Mesodermal cell (in vitro differentiated cells): ENCODE results near the gene GALNT9.

Experiments
- H3K27ac ChIP-seq: 2 replicates; pipeline ENCODE4 v1.7.0; 2013; ENCODE audit warnings: mild to moderate bottlenecking, low read depth, low read length, moderate library complexity; ENCODE audit not compliant: severe bottlenecking
- H3K36me3 ChIP-seq: 2 replicates; pipeline ENCODE4 v1.7.1; 2013; ENCODE audit warnings: mild to moderate bottlenecking, low read length, moderate library complexity; ENCODE audit not compliant: control insufficient read depth, insufficient read depth
- H3K4me1 ChIP-seq: one replicate; pipeline ENCODE4 v1.7.1; 2013; ENCODE audit warnings: mild to moderate bottlenecking, low read length; ENCODE audit not compliant: insufficient read depth, control insufficient read depth, poor library complexity, severe bottlenecking
- H3K4me3 ChIP-seq: 2 replicates; pipeline ENCODE4 v1.7.0; 2013; ENCODE audit warnings: low read length, control low read depth, mild to moderate bottlenecking; ENCODE audit not compliant: insufficient read depth, poor library complexity, severe bottlenecking; ENCODE audit errors: extremely low read depth
- H3K9me3 ChIP-seq: 2 replicates; pipeline ENCODE4 v1.7.1; 2013; ENCODE audit warnings: mild to moderate bottlenecking, low read length, moderate library complexity; ENCODE audit not compliant: control insufficient read depth
- WGBS, 2 experiments: methylation state at CpG; one replicate each; pipeline ENCODE4 v1.1.5; 2013; ENCODE audit warnings: missing lambda C conversion rate in 2 of 2; ENCODE audit not compliant: insufficient coverage in 2 of 2; 5-methylcytosine and 5-hydroxymethylcytosine counted together

Gene GALNT9

DNA sequence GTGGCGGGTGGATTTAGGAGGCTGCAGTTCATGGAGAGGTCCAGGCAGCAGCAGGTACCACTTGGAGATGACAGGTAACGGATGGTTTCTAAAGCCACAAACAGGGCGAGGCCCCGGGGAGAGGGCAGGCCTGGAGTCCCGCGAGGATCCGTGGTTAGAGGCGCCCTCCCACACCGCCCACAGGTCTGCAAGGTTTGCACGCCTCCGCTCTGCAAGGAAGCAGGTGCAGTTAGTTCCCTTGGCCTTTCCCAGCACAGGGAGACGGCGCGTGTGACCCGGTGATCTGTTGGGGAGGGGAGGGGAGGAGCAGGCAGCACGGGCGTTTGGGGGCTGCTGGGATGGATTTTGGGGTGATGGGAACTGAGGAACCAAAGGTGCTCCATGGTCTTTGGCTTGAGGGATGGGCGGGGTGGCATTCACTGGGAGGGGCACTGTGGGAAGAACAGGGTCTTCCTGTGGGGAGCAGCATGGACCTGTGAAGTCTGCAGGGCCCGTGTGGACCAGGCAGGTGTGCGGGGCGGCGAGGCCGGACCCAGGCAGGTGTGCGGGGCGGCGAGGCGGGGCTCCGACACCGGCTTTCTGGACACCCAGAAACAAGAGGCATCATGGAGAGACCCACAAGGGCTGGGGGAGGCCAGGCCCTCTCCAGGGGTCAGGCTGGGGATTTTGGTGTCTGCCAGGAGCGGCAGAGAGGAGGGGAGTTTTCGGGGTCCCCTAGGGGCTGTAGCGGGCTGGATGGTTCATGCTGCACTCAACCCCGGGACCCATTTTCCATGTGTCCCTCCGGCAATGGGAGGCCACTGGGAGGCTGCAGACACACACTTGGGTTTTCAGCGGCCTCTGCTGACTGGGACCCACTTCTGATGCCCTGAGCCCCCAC lies 156.0 kb downstream of the GALNT9 start:
- Histone ChIP-seq H3K9me3 (no peaks in the 10 kb centered on the region), H3K4me3 (no peak overlapping the region), H3K27ac (no peak overlapping the region), H3K4me1 (no peaks in the 10 kb centered on the region), H3K36me3 (no peaks in the 10 kb centered on the region)
- 84 to 86% methylated on average over 32 to 35 of the region's 35 CpGs for WGBS, 2 experiments

DNA sequence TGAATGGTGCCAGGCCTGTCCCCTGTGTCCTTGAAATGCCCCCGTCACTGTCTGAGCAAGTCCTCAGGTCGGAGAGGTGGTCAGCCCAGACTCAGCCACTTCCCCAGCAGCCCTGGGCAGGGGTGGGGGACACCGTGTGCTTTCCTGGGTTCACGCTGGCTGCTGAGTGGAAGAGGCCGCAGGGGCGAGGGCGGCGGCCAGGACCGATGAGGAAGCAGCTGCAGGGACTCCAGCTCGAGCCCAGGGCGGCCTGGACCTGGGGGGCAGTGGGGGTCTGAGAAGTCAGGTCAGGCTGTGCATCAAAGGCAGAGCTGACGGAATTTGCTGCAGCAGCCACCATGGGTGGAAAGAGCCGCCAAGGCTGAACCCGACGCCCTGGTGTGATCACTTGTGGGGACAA lies 156.8 kb downstream of the GALNT9 start:
- no peaks in the 10 kb centered on the region for H3K36me3 ChIP-seq
- H3K27ac ChIP-seq, result no peak overlapping the region
- WGBS, 2 experiments, result 84 to 88% methylated on average over 15 of the region's 15 CpGs
- H3K4me1 ChIP-seq, result no peaks in the 10 kb centered on the region
- no peaks in the 10 kb centered on the region for H3K9me3 ChIP-seq
- no peak overlapping the region for H3K4me3 ChIP-seq

DNA sequence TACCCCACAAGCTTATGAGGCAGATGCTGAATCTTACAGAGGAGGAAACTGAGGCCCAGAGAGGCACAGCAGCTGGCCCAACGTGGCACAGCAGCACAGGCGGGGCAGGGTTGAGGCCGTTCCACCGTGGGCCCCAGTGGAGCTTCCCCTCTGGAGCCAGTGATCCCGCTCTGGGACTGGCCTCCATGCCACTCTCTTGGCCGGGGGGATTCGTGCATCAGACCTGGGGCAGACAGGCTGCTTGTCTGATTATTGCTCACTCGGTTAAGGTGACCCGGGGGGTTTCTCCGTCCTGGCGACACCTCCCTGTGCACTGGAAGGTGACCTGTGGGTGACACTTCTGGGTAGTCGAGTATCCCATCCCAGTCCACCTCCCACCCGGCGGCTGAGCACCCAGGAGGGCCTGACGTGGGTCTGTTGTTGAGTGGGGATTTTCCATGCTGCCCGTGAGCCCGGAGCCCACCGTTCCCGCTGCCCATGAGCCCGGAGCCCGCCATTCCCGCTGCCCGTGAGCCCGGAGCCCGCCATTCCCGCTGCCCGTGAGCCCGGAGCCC lies 157.3 kb downstream of the GALNT9 start:
- H3K9me3 ChIP-seq, result no peaks in the 10 kb centered on the region
- WGBS, 2 experiments, result 80 to 93% methylated on average over 11 to 12 of the region's 28 CpGs
- no peak overlapping the region for H3K27ac ChIP-seq
- no peaks in the 10 kb centered on the region for H3K36me3 ChIP-seq
- no peaks in the 10 kb centered on the region for H3K4me1 ChIP-seq
- no peak overlapping the region for H3K4me3 ChIP-seq

DNA sequence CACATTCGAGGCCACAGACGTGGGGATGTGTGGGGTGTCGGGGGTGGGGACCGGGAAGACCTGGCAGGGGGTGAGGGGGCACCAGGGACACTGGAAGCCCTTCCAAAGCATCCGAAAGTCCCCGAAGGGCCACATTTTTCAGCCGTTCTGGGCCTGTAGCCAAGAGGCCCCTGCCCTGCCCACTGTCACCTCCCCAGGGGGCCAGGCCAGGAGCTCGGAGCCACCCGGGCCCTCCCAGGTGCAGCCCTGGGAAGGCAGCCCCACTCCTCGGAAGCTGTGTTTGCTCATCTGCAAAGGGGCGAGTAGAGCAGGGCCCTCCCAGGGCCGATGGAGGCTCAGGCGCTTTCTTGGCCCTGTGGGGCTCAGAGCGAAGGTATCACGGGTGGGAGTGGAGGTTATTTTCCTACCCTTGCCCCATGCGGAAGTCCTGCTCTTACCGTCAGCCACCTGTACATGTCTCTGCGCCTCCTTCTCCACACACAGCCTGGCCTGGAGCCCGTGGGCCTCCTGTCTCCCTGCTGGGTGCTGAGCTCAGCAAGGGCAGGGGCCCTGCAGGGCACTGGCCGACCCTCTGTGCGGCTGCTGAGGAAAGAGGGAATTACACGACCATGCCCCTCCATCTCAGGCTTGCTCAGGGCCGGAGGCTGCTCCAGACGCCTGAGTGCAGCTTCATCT lies 158.0 kb downstream of the GALNT9 start:
- H3K4me3 ChIP-seq, result no peak overlapping the region
- no peak overlapping the region for H3K27ac ChIP-seq
- no peaks in the 10 kb centered on the region for H3K9me3 ChIP-seq
- WGBS, 2 experiments, result 85 to 87% methylated on average over 18 to 20 of the region's 24 CpGs
- no peaks in the 10 kb centered on the region for H3K36me3 ChIP-seq
- no peaks in the 10 kb centered on the region for H3K4me1 ChIP-seq

DNA sequence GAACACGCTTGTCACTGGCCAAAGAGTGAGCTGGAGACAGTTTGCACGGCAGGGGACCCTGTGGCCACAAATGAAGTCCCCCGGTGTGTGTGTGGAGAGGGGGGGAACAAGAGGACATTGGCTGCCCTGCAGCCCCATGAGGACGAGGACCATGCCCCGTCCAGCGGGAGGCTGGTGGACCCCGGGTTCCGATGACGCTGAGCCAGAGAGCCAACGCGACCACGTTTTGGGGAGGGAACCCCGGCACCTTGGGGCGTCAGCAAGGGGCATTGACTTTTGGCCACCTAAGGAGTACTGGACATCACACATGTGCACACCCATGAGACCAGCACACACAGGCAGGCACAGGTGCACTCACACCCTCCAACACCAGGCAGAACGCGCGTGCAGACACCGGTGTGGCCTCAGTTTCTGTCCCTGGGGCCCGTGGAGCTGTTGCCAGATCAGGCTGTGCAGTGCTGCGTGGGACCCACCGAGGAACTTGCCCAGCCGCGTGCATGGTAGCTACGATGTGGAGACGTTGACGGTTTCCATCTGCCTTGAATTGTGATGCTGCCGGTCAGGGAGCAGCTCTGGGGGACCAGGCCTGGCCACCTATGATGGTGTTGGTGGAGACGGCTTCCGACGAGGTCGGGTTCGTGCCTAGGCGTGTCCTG lies 158.6 kb downstream of the GALNT9 start:
- 92% methylated on average over 23 to 32 of the region's 33 CpGs for WGBS, 2 experiments
- no peaks in the 10 kb centered on the region for H3K4me1 ChIP-seq
- peaks cover 4% of the 10 kb centered on the region for H3K9me3 ChIP-seq
- H3K27ac ChIP-seq, result no peak overlapping the region
- no peak overlapping the region for H3K4me3 ChIP-seq
- H3K36me3 ChIP-seq, result no peaks in the 10 kb centered on the region

DNA sequence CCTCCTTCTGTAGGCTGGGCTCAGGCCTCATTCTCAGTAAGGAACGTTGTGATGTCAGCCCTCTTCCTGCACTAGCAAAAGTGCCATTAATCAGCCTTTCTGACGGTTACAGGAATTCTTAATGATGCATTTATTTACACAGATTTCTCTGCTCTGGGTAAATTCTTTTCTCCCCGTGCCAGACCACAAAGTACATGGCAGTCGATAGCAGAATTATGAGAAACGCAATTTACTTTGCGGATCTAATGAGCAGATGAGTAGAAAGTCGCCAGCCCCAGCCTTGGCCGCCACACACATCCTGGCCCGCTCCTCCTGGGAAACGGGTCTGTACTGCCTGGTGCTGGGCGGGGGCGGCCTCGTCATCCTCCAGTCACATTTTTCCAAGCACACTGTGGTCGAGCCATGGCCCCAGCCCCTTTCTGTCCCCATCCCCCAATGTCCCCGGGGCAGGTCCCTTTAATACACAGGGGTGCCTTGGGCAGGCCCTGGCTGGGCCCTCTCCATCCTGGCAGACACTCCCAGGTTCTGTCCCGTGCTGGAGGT lies 159.2 kb downstream of the GALNT9 start:
- no peak overlapping the region for H3K27ac ChIP-seq
- 73 to 84% methylated on average over 14 to 15 of the region's 16 CpGs for WGBS, 2 experiments
- no peak overlapping the region for H3K4me3 ChIP-seq

DNA sequence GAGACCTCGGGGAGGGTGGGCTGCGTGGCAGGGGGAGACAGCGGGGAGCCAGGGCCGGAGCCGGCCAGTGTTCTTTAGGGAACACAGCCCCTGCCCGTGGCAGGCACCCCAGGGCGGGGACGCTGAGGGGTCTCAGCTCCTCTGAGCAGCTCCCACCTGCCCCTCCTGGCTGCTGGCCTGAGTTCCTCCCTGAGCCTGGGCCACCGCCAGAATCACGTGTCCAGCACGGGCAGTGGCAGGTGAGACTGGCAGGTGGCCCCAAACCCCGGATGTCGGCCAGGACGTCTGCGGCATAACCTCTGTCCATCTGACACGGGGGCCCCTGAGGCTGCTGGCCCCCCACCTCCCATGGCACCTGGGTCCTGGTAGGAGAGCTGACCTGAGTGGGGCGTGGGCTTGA lies 160.0 kb downstream of the GALNT9 start:
- Histone ChIP-seq H3K27ac (no peak overlapping the region), H3K4me1 (no peaks in the 10 kb centered on the region), H3K36me3 (no peaks in the 10 kb centered on the region), H3K4me3 (no peak overlapping the region), H3K9me3 (peaks cover 4% of the 10 kb centered on the region)
- 91 to 93% methylated on average over 14 to 15 of the region's 17 CpGs for WGBS, 2 experiments

More for the DNA sequence above, 159.2 kb downstream of the GALNT9 start:
- no peaks in the 10 kb centered on the region for H3K4me1 ChIP-seq
- H3K36me3 ChIP-seq, result no peaks in the 10 kb centered on the region
- H3K9me3 ChIP-seq, result peaks cover 4% of the 10 kb centered on the region

DNA sequence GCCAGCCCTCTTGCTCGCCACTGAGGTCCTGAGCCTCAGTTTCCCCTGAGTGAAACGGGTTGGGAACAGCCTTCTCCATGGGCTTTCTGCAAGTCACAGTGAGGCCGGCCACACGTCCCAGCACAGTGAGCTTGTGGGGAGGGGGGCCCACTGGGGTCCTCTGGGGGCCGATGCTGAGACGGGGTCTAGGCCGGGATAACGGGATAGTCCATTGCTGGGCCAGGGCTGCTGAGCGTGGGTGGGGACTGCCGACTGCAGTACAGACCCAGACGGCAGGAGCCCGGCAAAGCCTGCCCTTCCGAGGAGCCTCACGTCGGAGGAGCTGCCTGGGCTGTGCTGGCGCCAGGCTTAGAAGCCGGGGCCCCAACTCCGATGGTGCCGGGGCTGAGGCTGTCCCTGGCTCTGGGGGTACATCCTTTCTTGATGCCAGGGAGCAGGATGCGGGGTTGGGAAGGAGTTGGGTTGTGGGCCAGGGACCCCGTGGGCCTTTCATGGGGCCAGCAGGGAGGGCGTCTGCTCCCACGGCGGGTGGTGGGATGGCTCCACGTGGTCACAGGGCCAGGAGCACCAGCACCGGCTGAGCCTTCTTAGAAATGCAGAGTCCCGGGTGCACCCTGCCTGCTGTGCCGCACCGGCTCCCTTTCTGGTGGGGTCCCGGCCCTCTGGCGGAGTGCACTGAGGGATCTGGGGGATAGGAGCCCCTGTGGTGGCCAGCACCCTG lies 160.9 kb downstream of the GALNT9 start:
- no peaks in the 10 kb centered on the region for H3K4me1 ChIP-seq
- no peak overlapping the region for H3K4me3 ChIP-seq
- H3K36me3 ChIP-seq, result no peaks in the 10 kb centered on the region
- WGBS, 2 experiments, result 90 to 95% methylated on average over 27 to 28 of the region's 31 CpGs
- no peak overlapping the region for H3K27ac ChIP-seq
- peaks cover 4% of the 10 kb centered on the region for H3K9me3 ChIP-seq

DNA sequence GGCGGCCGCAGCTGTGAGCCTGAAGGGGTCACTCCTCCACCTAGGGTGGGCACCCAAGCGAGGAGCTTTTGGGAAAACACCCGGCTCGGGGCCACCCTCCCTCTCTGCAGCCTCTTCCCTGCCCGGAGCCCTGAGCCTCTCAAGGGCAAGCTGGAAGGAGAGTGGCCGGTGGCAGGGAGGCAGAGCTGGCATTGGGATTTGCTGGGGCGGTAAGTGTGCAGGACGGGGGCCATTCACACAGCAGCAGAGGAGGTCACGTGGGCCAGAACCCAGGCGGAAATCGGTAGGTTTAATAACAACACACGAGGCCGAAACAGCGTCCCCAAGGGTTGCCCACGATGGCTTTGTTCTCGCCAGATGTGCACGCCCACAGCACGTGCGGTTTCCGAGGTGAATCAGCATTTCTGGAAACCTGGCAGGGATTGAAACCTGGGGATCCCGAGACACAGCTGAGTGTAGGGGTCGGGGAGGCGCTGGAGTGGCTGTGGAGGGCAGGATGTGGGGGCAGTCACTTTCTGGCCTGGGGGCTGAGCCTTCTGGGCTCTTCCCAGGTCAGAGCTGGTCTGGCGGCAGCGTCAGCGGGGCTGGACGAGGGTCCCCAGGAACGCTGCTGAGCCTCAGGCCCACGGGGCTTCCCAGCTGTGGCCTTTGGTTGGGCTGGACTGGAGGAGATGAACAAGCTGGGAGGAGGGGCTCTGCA lies 161.6 kb downstream of the GALNT9 start:
- 82 to 84% methylated on average over 25 to 27 of the region's 30 CpGs for WGBS, 2 experiments
- Histone ChIP-seq H3K4me1 (no peaks in the 10 kb centered on the region), H3K4me3 (no peak overlapping the region), H3K36me3 (no peaks in the 10 kb centered on the region), H3K9me3 (peaks cover 4% of the 10 kb centered on the region), H3K27ac (no peak overlapping the region)
